ENCODE results near the gene MICU1. TPM values are rescaled to one million over a fixed set of nuclear protein-coding genes. Genes with fewer than 3 reads are reported as not detected.

Gene MICU1
- total and polyA plus RNA-seq, 10 of the 15 experiments (the other 5 are each of a cell fraction or from before 2014, with no cell fraction given) = 18.2 to 36.4 (median 22.2) TPM

DNA sequence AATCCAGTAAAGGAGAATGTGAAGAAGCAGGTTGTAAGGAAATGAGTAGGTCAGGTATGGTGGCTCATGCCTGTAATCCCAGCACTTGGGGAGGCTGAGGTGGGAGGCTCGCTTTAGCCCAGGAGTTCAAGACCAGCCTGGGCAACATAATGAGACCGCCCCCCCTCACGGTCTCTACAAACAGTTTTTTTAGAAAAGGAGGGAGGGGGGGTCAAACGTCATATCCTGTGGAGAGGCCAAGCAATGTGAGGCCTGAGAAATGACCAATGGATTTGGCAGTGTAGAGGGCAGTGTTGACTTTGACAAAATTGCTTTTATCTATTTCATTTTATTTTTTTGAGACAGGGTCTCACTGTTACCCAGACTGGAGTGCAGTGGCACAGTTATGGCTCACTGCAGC is 268.9 kb downstream of the MICU1 start:
- BruUV-seq (replicated peaks) = no TSS peak
- ChIA-PET CTCF (interaction anchor here (0.6 kb wide), 1 partner anchor 15 kb away, joined by 3 read pairs; no protein-coding TSS in a partner anchor), POLR2A (interaction anchor here (1.1 kb wide), 1 partner anchor 336 kb away, joined by 3 read pairs; no protein-coding TSS in a partner anchor), SMC1A (ENCODE audit: uncharacterized antibody, unreplicated experiment) (no interaction called here), RAD21 (ENCODE audit: unreplicated experiment) (no interaction called here)
- DNase-seq (ENCODE audit: low read depth, low spot score) (no peak), FAIRE-seq (no peak), ATAC-seq (no peak)
- no peak overlapping the region for H3K4me3 ChIP-seq
- WGBS (ENCODE audit: insufficient coverage, insufficient replicate concordance, low lambda C conversion rate, missing lambda C conversion rate) = 97% methylated on average over 4 of the region's 4 CpGs
- H3K4me1 ChIP-seq (ENCODE audit: control insufficient read depth, insufficient read depth, low read length) = peaks cover 7% of the 10 kb centered on the region
- H2AFZ ChIP-seq (ENCODE audit: control insufficient read depth, low read depth, low read length) = no peak overlapping the region
- H3K4me2 ChIP-seq (ENCODE audit: control insufficient read depth, insufficient read depth) = no peak overlapping the region
- H3K79me2 ChIP-seq (ENCODE audit: control insufficient read depth, insufficient read depth, low read length) = peaks cover 21% of the 10 kb centered on the region
- no peaks in the 10 kb centered on the region for H3K36me3 ChIP-seq (ENCODE audit: control insufficient read depth in 2 of 2, insufficient read depth in 2 of 2, low read length in 1 of 2)
- in situ Hi-C loops (cut with MboI) = loop anchor here (5.0 kb wide), 1 partner anchor 705 kb away; no protein-coding TSS in a partner anchor
- H3K9ac ChIP-seq (ENCODE audit: control insufficient read depth, insufficient read depth, low read length) = no peak overlapping the region
- no peaks in the 10 kb centered on the region for H3K27me3 ChIP-seq (replicated peaks in 1 of 2; ENCODE audit: control insufficient read depth in 2 of 2, insufficient read depth in 2 of 2, low read length in 1 of 2)
- H3K9me3 ChIP-seq (replicated peaks; ENCODE audit: control insufficient read depth, insufficient read depth, low read length) = no peaks in the 10 kb centered on the region
- no peaks in the 10 kb centered on the region for H4K20me1 ChIP-seq (ENCODE audit: control insufficient read depth, insufficient read depth)
- no peak overlapping the region for H3K27ac ChIP-seq (ENCODE audit: control insufficient read depth, insufficient read depth)
- intact Hi-C loops (cut with micrococcal nuclease; ENCODE audit: unreplicated experiment) = no loop called here
- no peak for TF ChIP-seq CREM (IDR thresholded peaks at IDR 0.05; ENCODE audit: low read depth)
- TF ChIP-seq, protein P1, sequence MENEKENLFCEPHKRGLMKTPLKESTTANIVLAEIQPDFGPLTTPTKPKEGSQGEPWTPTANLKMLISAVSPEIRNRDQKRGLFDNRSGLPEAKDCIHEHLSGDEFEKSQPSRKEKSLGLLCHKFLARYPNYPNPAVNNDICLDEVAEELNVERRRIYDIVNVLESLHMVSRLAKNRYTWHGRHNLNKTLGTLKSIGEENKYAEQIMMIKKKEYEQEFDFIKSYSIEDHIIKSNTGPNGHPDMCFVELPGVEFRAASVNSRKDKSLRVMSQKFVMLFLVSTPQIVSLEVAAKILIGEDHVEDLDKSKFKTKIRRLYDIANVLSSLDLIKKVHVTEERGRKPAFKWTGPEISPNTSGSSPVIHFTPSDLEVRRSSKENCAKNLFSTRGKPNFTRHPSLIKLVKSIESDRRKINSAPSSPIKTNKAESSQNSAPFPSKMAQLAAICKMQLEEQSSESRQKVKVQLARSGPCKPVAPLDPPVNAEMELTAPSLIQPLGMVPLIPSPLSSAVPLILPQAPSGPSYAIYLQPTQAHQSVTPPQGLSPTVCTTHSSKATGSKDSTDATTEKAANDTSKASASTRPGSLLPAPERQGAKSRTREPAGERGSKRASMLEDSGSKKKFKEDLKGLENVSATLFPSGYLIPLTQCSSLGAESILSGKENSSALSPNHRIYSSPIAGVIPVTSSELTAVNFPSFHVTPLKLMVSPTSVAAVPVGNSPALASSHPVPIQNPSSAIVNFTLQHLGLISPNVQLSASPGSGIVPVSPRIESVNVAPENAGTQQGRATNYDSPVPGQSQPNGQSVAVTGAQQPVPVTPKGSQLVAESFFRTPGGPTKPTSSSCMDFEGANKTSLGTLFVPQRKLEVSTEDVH (IDR thresholded peaks at IDR 0.05; ENCODE audit: low read depth, partially characterized antibody) = no peak
- TF ChIP-seq EGR1 (IDR thresholded peaks at IDR 0.05; ENCODE audit: borderline replicate concordance in 1 of 2, low read depth in 2 of 2, low read length in 2 of 2) = no peak
- TF ChIP-seq BACH1 (IDR thresholded peaks at IDR 0.05; ENCODE audit: borderline replicate concordance) = no peak
- no peak for TF ChIP-seq SUPT20H (IDR thresholded peaks at IDR 0.05; ENCODE audit: borderline replicate concordance, control insufficient read depth, low read depth, low read length)
- no peak for TF ChIP-seq CBX3 (IDR thresholded peaks at IDR 0.05; ENCODE audit: borderline replicate concordance, low read depth)
- TF ChIP-seq MTA2 (IDR thresholded peaks at IDR 0.05; ENCODE audit: low read depth) = no peak
- TF ChIP-seq, protein P2, sequence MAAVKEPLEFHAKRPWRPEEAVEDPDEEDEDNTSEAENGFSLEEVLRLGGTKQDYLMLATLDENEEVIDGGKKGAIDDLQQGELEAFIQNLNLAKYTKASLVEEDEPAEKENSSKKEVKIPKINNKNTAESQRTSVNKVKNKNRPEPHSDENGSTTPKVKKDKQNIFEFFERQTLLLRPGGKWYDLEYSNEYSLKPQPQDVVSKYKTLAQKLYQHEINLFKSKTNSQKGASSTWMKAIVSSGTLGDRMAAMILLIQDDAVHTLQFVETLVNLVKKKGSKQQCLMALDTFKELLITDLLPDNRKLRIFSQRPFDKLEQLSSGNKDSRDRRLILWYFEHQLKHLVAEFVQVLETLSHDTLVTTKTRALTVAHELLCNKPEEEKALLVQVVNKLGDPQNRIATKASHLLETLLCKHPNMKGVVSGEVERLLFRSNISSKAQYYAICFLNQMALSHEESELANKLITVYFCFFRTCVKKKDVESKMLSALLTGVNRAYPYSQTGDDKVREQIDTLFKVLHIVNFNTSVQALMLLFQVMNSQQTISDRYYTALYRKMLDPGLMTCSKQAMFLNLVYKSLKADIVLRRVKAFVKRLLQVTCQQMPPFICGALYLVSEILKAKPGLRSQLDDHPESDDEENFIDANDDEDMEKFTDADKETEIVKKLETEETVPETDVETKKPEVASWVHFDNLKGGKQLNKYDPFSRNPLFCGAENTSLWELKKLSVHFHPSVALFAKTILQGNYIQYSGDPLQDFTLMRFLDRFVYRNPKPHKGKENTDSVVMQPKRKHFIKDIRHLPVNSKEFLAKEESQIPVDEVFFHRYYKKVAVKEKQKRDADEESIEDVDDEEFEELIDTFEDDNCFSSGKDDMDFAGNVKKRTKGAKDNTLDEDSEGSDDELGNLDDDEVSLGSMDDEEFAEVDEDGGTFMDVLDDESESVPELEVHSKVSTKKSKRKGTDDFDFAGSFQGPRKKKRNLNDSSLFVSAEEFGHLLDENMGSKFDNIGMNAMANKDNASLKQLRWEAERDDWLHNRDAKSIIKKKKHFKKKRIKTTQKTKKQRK (IDR thresholded peaks at IDR 0.05; ENCODE audit: low read depth, low read length) = no peak
- no peak for TF ChIP-seq JUNB (IDR thresholded peaks at IDR 0.05)
- TF ChIP-seq, protein P3, sequence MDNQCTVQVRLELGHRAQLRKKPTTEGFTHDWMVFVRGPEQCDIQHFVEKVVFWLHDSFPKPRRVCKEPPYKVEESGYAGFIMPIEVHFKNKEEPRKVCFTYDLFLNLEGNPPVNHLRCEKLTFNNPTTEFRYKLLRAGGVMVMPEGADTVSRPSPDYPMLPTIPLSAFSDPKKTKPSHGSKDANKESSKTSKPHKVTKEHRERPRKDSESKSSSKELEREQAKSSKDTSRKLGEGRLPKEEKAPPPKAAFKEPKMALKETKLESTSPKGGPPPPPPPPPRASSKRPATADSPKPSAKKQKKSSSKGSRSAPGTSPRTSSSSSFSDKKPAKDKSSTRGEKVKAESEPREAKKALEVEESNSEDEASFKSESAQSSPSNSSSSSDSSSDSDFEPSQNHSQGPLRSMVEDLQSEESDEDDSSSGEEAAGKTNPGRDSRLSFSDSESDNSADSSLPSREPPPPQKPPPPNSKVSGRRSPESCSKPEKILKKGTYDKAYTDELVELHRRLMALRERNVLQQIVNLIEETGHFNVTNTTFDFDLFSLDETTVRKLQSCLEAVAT (IDR thresholded peaks at IDR 0.05) = no peak
- no peak for TF ChIP-seq LARP7 (IDR thresholded peaks at IDR 0.05)

Data from GM12878 (cell line).